ENCODE results near the gene TRIM40. TPM values are rescaled to one million over a fixed set of nuclear protein-coding genes. Genes with fewer than 3 reads are reported as not detected.

The TRIM40 gene
- total RNA-seq, 1 donor from 2014 or later: not detected

GRCh38 chr6:30169658-30170614 lies 34.0 kb downstream of the TRIM40 start:
- no peaks in the 10 kb centered on the region for H3K9me3 ChIP-seq
- no peaks in the 10 kb centered on the region for H3K36me3 ChIP-seq
- intact Hi-C loops (cut with DNase I): loop anchor here (5.0 kb wide), 1 partner anchor 1383 kb away; no protein-coding TSS in a partner anchor
- H3K27ac ChIP-seq: no peak overlapping the region
- TF ChIP-seq, protein P1, sequence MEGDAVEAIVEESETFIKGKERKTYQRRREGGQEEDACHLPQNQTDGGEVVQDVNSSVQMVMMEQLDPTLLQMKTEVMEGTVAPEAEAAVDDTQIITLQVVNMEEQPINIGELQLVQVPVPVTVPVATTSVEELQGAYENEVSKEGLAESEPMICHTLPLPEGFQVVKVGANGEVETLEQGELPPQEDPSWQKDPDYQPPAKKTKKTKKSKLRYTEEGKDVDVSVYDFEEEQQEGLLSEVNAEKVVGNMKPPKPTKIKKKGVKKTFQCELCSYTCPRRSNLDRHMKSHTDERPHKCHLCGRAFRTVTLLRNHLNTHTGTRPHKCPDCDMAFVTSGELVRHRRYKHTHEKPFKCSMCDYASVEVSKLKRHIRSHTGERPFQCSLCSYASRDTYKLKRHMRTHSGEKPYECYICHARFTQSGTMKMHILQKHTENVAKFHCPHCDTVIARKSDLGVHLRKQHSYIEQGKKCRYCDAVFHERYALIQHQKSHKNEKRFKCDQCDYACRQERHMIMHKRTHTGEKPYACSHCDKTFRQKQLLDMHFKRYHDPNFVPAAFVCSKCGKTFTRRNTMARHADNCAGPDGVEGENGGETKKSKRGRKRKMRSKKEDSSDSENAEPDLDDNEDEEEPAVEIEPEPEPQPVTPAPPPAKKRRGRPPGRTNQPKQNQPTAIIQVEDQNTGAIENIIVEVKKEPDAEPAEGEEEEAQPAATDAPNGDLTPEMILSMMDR (IDR thresholded peaks at IDR 0.05): peak in 2 of 3 experiments; percentile 48 to 56
- TF ChIP-seq POLR2AphosphoS5 (IDR thresholded peaks at IDR 0.05; ENCODE audit: insufficient read depth in 1 of 2, low read depth in 1 of 2) (no peak), POLR2A (IDR thresholded peaks at IDR 0.05) (no peak)
- H3K27me3 ChIP-seq: peaks cover 8% of the 10 kb centered on the region
- no peak overlapping the region for H3K4me3 ChIP-seq
- H3K4me1 ChIP-seq: peaks cover 9% of the 10 kb centered on the region
- DNase-seq (ENCODE audit: extremely low spot score in 2 of 2): peak in 1 of 2 donors; percentile 25

DNA sequence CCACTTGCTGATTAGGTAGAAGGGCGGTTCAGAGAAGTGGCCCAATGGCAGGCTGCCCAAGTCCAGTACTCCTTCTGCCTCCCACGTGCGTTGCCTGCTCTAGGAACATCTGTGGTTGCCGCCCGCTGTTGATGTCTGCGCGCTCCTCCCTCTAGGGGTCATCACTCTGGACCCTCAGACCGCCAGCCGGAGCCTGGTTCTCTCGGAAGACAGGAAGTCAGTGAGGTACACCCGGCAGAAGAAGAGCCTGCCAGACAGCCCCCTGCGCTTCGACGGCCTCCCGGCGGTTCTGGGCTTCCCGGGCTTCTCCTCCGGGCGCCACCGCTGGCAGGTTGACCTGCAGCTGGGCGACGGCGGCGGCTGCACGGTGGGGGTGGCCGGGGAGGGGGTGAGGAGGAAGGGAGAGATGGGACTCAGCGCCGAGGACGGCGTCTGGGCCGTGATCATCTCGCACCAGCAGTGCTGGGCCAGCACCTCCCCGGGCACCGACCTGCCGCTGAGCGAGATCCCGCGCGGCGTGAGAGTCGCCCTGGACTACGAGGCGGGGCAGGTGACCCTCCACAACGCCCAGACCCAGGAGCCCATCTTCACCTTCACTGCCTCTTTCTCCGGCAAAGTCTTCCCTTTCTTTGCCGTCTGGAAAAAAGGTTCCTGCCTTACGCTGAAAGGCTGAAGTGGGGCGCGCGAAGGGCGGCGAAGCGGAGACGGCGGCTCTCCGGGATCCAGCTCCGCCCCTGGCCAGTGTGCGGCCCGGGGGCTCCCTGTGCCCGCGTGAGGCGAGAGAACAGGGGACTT lies 35.9 kb downstream of the TRIM40 start:
- no peak overlapping the region for H3K27ac ChIP-seq
- intact Hi-C loops (cut with DNase I): no loop called here
- peaks cover 9% of the 10 kb centered on the region for H3K4me1 ChIP-seq
- DNase-seq (ENCODE audit: extremely low spot score in 2 of 2): peak in 1 of 2 donors; percentile 78
- TF ChIP-seq POLR2AphosphoS5 (IDR thresholded peaks at IDR 0.05; ENCODE audit: insufficient read depth in 1 of 2, low read depth in 1 of 2) (no peak), POLR2A (IDR thresholded peaks at IDR 0.05) (no peak)
- TF ChIP-seq, protein P1 (IDR thresholded peaks at IDR 0.05): no peak
- no peaks in the 10 kb centered on the region for H3K9me3 ChIP-seq
- H3K36me3 ChIP-seq: no peaks in the 10 kb centered on the region
- no peak overlapping the region for H3K4me3 ChIP-seq
- peaks cover 8% of the 10 kb centered on the region for H3K27me3 ChIP-seq

GRCh38 chr6:30172681-30173080 lies 36.7 kb downstream of the TRIM40 start:
- Histone ChIP-seq H3K9me3 (no peaks in the 10 kb centered on the region), H3K36me3 (no peaks in the 10 kb centered on the region), H3K27me3 (peaks cover 8% of the 10 kb centered on the region), H3K4me1 (peaks cover 9% of the 10 kb centered on the region), H3K4me3 (no peak overlapping the region), H3K27ac (no peak overlapping the region)
- TF ChIP-seq, protein P1 (IDR thresholded peaks at IDR 0.05): no peak
- no peak for TF ChIP-seq POLR2AphosphoS5 (IDR thresholded peaks at IDR 0.05; ENCODE audit: insufficient read depth in 1 of 2, low read depth in 1 of 2)
- no peak for TF ChIP-seq POLR2A (IDR thresholded peaks at IDR 0.05)
- intact Hi-C loops (cut with DNase I): no loop called here
- peak in 1 of 2 donors; percentile 42 for DNase-seq (ENCODE audit: extremely low spot score in 2 of 2)

GRCh38 chr6:30175765-30176164 lies 39.8 kb downstream of the TRIM40 start:
- H3K9me3 ChIP-seq: no peaks in the 10 kb centered on the region

More at GRCh38 chr6:30175765-30176164, 39.8 kb downstream of the TRIM40 start:
- peaks cover 8% of the 10 kb centered on the region for H3K27me3 ChIP-seq
- TF ChIP-seq POLR2AphosphoS5 (IDR thresholded peaks at IDR 0.05; ENCODE audit: insufficient read depth in 1 of 2, low read depth in 1 of 2) (no peak), POLR2A (IDR thresholded peaks at IDR 0.05) (no peak)
- TF ChIP-seq, protein P1 (IDR thresholded peaks at IDR 0.05): no peak
- intact Hi-C loops (cut with DNase I): no loop called here
- DNase-seq (ENCODE audit: extremely low spot score in 2 of 2): peak in 1 of 2 donors; percentile 29
- peaks cover 9% of the 10 kb centered on the region for H3K4me1 ChIP-seq
- H3K36me3 ChIP-seq: no peaks in the 10 kb centered on the region
- no peak overlapping the region for H3K4me3 ChIP-seq
- H3K27ac ChIP-seq: no peak overlapping the region

Data from vagina (tissue), 2 donors.